A549 (cell line): ENCODE data around the gene OR6C76. TPM values are rescaled to one million over a fixed set of nuclear protein-coding genes. Genes with fewer than 3 reads are reported as not detected.

Source experiments
- ATAC-seq, 2 experiments: fragments of 200-7000 bp in 1 of 2; fragments of >200 bp in 1 of 2; cut with Nextera tagmentation in 1 of 2; cut with Tn5 transposase in 1 of 2; 3 replicates each; pipeline versions ENCODE4 v1.8.0 to v1.9.1; 2018 to 2020; ENCODE audit warnings: mild to moderate bottlenecking in 1 of 2, moderate library complexity in 1 of 2
- CTCF ChIA-PET: fragments of 300-600 bp; sonication (Branson Sonifier 250); formaldehyde crosslinking; extraction: SDS; loops from one replicate; lab custom pipeline; 2021; ENCODE audit warnings: antibody characterized with exemption, inconsistent platforms; lab: Yijun Ruan, JAX
- POLR2A ChIA-PET: fragments of 350-600 bp; formaldehyde crosslinking; extraction: SDS; loops from one replicate; lab custom pipeline; 2021; ENCODE audit warnings: antibody characterized with exemption, inconsistent platforms; lab: Yijun Ruan, JAX
- DNase-seq, 2 experiments: peaks; one replicate each; pipeline versions ENCODE4 v3.0.0 to v3.0.0-alpha.2; 2011 to 2016; ENCODE audit warnings: low read depth in 1 of 2, low spot score in 1 of 2
- FAIRE-seq: peaks from 2 replicates; lab custom pipeline; 2011; peaks lifted over from hg19 to GRCh38; lab: Jason Lieb, UNC
- H3K27ac ChIP-seq, 2 experiments: fragments of >200 bp; sonication (Bioruptor Twin); formaldehyde crosslinking; 3 replicates each; pipeline ENCODE4 v1.5.1; 2016 to 2017
- H3K4me1 ChIP-seq: fragments of >200 bp; sonication (Bioruptor Twin); formaldehyde crosslinking; 3 replicates; pipeline ENCODE4 v1.6.1; 2016
- H3K4me2 ChIP-seq: fragments of >200 bp; sonication (Bioruptor Twin); formaldehyde crosslinking; 3 replicates; pipeline ENCODE4 v1.6.1; 2016
- H3K4me3 ChIP-seq: fragments of >200 bp; sonication (Bioruptor Twin); formaldehyde crosslinking; 3 replicates; pipeline ENCODE4 v1.5.1; 2016
- H3K9me3 ChIP-seq: fragments of >200 bp; sonication (Bioruptor Twin); formaldehyde crosslinking; 3 replicates; pipeline ENCODE4 v1.6.1; 2016
- CBX2 ChIP-seq: fragments of 200-600 bp; sonication (generic); IDR thresholded peaks from 2 replicates; pipeline ENCODE4 v1.6.1; 2016; ENCODE audit warnings: low read depth, mild to moderate bottlenecking, borderline replicate concordance
- CEBPB ChIP-seq, 2 experiments: fragments of >200 bp in 1 of 2; sonication (Bioruptor Twin) in 1 of 2; formaldehyde crosslinking in 1 of 2; IDR thresholded peaks; 2 replicates each; pipeline ENCODE4 v1.6.1; 2012 to 2016
- CHD4 ChIP-seq: fragments of 200-600 bp; sonication (generic); IDR thresholded peaks from 2 replicates; pipeline ENCODE4 v1.6.1; 2016; ENCODE audit warnings: antibody characterized with exemption, mild to moderate bottlenecking, borderline replicate concordance
- EHF ChIP-seq: fragments of 250-450 bp; sonication (Bioruptor Pico); IDR thresholded peaks from 2 replicates; pipeline ENCODE4 v1.5.0; 2020; ENCODE audit warnings: mild to moderate bottlenecking
- EP300 ChIP-seq, 2 experiments: fragments of >200 bp; sonication (Bioruptor Twin); formaldehyde crosslinking; IDR thresholded peaks; 2 replicates in 1 of 2; 3 replicates in 1 of 2; pipeline ENCODE4 v1.6.1; 2016 to 2017
- FOXS1 ChIP-seq: fragments of 250-450 bp; sonication (Bioruptor Pico); IDR thresholded peaks from 2 replicates; pipeline ENCODE4 v1.5.0; 2020; ENCODE audit warnings: mild to moderate bottlenecking, moderate library complexity
- JUN ChIP-seq, 2 experiments: fragments of >200 bp; sonication (Bioruptor Twin); formaldehyde crosslinking; IDR thresholded peaks; 2 replicates in 1 of 2; 3 replicates in 1 of 2; pipeline ENCODE4 v1.6.1; 2016 to 2017
- KDM5A ChIP-seq: fragments of 200-600 bp; sonication (generic); IDR thresholded peaks from 2 replicates; pipeline ENCODE4 v1.6.1; 2016; ENCODE audit warnings: antibody characterized with exemption, mild to moderate bottlenecking
- MAFK ChIP-seq: fragments of 450-650 bp; IDR thresholded peaks from 2 replicates; pipeline ENCODE4 v1.6.1; 2014; ENCODE audit not compliant: partially characterized antibody
- MYC ChIP-seq: IDR thresholded peaks from 2 replicates; pipeline ENCODE4 v1.6.1; 2012; ENCODE audit warnings: mild to moderate bottlenecking, inconsistent platforms, low read length, improper control_type of control experiment, borderline replicate concordance
- NFE2L2 ChIP-seq: fragments of 150-350 bp; conservative IDR thresholded peaks from 2 replicates; pipeline ENCODE4 v1.6.1; 2014; ENCODE audit warnings: low read length
- NR3C1 ChIP-seq: fragments of >200 bp; sonication (Bioruptor Twin); formaldehyde crosslinking; IDR thresholded peaks from 3 replicates; pipeline ENCODE4 v1.6.1; 2017
- PHF8 ChIP-seq: fragments of 200-600 bp; sonication (generic); IDR thresholded peaks from 2 replicates; pipeline ENCODE4 v1.6.1; 2016; ENCODE audit warnings: low read depth, mild to moderate bottlenecking, antibody characterized with exemption, moderate library complexity, borderline replicate concordance
- POLR2A ChIP-seq: IDR thresholded peaks from 2 replicates; pipeline ENCODE4 v1.6.1; 2012; ENCODE audit warnings: mild to moderate bottlenecking, low read length
- RAD21 ChIP-seq, 2 experiments: fragments of >200 bp in 1 of 2; sonication (Bioruptor Twin) in 1 of 2; formaldehyde crosslinking in 1 of 2; IDR thresholded peaks in 1 of 2; conservative IDR thresholded peaks in 1 of 2; 2 replicates in 1 of 2; 3 replicates in 1 of 2; pipeline ENCODE4 v1.6.1; 2012 to 2018; ENCODE audit warnings: inconsistent platforms in 1 of 2
- RCOR1 ChIP-seq: fragments of 150-350 bp; IDR thresholded peaks from 2 replicates; pipeline ENCODE4 v1.6.1; 2014; ENCODE audit warnings: antibody characterized with exemption, low read length, low read depth
- TFCP2L1 ChIP-seq: fragments of 250-450 bp; sonication (Bioruptor Pico); IDR thresholded peaks from 2 replicates; pipeline ENCODE4 v1.5.0; 2021; ENCODE audit warnings: mild to moderate bottlenecking
- TP53 ChIP-seq: fragments of 250-450 bp; sonication (Bioruptor Pico); IDR thresholded peaks from 2 replicates; pipeline ENCODE4 v1.5.0; 2021; ENCODE audit warnings: mild to moderate bottlenecking, moderate library complexity
- ZC3H11A ChIP-seq: fragments of 450-650 bp; IDR thresholded peaks from 2 replicates; pipeline ENCODE4 v1.6.1; 2014; ENCODE audit warnings: antibody characterized with exemption, mild to moderate bottlenecking
- ZNF302 ChIP-seq: fragments of 250-450 bp; sonication (Bioruptor Pico); IDR thresholded peaks from 2 replicates; pipeline ENCODE4 v1.9.0; 2021; ENCODE audit warnings: inconsistent platforms, mild to moderate bottlenecking, moderate library complexity
- WGBS: methylation state at CpG from one replicate; pipeline ENCODE4 v1.1.6; 2017; ENCODE audit errors: missing lambda C conversion rate; 5-methylcytosine and 5-hydroxymethylcytosine counted together
- polyA minus RNA-seq: library from RNA; depleted of rRNA, polyadenylated mRNA; stranded (reverse); fragments of >200 nt; gene quantifications from 2 replicates; pipeline ENCODE4 v1.2.3, GENCODE V29; 2011; rRNA and poly(A)+ RNA removed
- polyA plus RNA-seq, 4 experiments: library from polyadenylated mRNA; depleted of rRNA in 3 of 4; stranded (reverse); fragments of >200 nt; fragmentation: RNase III in 1 of 4; extraction: RNeasy Plus Mini Kit Qiagen cat#74134 plus additional on column Dnase treatment in 1 of 4; gene quantifications; 2 replicates in 3 of 4; 3 replicates in 1 of 4; pipeline ENCODE4 v1.2.3, GENCODE V29; 2011 to 2017
- TF ChIP-seq, protein P1 (sequence below): IDR thresholded peaks from 2 replicates; pipeline ENCODE4 v1.6.1; 2012
- TF ChIP-seq, protein P2 (sequence below): fragments of 150-350 bp; IDR thresholded peaks from 2 replicates; pipeline ENCODE4 v1.6.1; 2014; ENCODE audit warnings: low read depth, mild to moderate bottlenecking, low read length

OR6C76 gene
- polyA plus RNA-seq (2011; rRNA removed) (not detected in 2 replicates), polyA plus RNA-seq (2017; fragmentation: RNase III; extraction: RNeasy Plus Mini Kit Qiagen cat#74134 plus additional on column Dnase treatment) (not detected in 3 replicates), polyA minus RNA-seq (not detected in 2 replicates)
- polyA plus RNA-seq (2012; cell fraction: cytosol; rRNA removed) = not detected in 2 replicates
- not detected in 2 replicates for polyA plus RNA-seq (2012; cell fraction: nucleus; rRNA removed)

DNA sequence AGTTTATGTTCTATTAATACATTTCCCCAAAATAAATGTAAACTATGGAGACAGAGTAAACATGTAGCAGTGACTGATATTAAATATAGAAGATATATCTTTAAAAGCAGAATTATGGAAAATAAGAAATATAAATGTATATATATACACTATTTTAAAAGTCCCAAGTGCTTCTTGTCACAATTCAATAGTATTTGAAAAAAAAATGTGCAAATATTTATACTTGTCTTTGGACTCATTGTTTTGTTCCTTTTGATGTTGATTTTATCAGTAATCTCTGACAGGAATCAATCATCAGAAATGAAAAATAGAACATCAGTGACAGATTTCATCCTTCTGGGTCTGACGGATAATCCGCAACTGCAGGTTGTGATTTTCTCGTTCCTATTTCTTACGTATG is at the start of gene OR6C76:
Gene OR6C76 (plus strand): TSS at position 301 of the 400 bp plus-strand sequence. CDS start 0 bp downstream, at position 301.
- ChIA-PET CTCF (interaction anchor here (0.7 kb wide), 1 partner anchor 40 kb away, joined by 3 read pairs; no protein-coding TSS in a partner anchor), POLR2A (no interaction called here)
- no peak within 1 kb of the TSS for H3K27ac ChIP-seq
- DNase-seq (no peak), ATAC-seq (no peak), FAIRE-seq (no peak)
- 69% methylated on average over 4 of the region's 4 CpGs for WGBS
- H3K4me3 ChIP-seq = no peak within 1 kb of the TSS
- TF ChIP-seq TP53 (CRISPR knock-in tag) (no peak), PHF8 (no peak), MYC (no peak), CEBPB (IDR thresholded peaks at IDR 0.05) (no peak), NFE2L2 (no peak)
- H3K4me1 ChIP-seq = no peaks in the 10 kb centered on the region
- H3K4me2 ChIP-seq = no peak within 1 kb of the TSS
- no peaks in the 10 kb centered on the region for H3K9me3 ChIP-seq

DNA sequence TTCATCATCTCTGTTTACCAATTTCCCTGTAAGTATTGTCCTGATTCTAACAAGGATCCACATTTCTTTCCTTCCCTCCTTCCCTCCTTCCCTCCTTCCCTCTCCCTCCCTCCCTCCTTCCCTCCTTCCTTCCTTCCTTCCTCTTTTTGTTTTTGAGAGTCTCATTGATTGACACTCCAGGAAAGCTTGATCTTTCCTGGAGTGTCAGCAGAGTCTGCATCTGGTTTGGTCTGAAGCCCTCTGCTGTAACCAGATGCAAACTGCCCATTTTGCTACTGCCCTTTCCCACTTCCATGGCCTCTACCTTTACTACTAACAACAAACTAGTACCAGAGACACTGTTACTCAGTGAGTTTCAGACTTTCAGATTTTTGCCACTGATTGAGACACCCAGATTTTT is 40.2 kb upstream of the OR6C76 start:
- TF ChIP-seq TP53 (CRISPR knock-in tag) (no peak), POLR2A (no peak), MAFK (no peak), EHF (no peak), EP300 (IDR thresholded peaks at IDR 0.05) (no peak), CHD4 (no peak), RAD21 (conservative IDR thresholded peaks at IDR 0.05 in 1 of 2, IDR thresholded peaks at IDR 0.05 in 1 of 2) (no peak), TFCP2L1 (CRISPR knock-in tag) (no peak), KDM5A (no peak), NR3C1 (no peak), CBX2 (no peak), ZNF302 (CRISPR knock-in tag) (no peak)
- TF ChIP-seq, protein P1, sequence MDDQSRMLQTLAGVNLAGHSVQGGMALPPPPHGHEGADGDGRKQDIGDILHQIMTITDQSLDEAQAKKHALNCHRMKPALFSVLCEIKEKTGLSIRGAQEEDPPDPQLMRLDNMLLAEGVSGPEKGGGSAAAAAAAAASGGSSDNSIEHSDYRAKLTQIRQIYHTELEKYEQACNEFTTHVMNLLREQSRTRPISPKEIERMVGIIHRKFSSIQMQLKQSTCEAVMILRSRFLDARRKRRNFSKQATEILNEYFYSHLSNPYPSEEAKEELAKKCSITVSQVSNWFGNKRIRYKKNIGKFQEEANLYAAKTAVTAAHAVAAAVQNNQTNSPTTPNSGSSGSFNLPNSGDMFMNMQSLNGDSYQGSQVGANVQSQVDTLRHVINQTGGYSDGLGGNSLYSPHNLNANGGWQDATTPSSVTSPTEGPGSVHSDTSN = no peak
- Histone ChIP-seq H3K9me3 (no peaks in the 10 kb centered on the region), H3K4me1 (no peaks in the 10 kb centered on the region), H3K4me2 (no peak overlapping the region), H3K27ac (no peak overlapping the region), H3K4me3 (no peak overlapping the region)
- CTCF ChIA-PET = interaction anchor here (1.2 kb wide), 1 partner anchor 17 kb away, joined by 3 read pairs; no protein-coding TSS in a partner anchor
- FAIRE-seq = no peak
- POLR2A ChIA-PET = no interaction called here
- ATAC-seq = peak; percentile 39 to 53; a peak in 2 of 6 replicates
- DNase-seq = no peak

DNA sequence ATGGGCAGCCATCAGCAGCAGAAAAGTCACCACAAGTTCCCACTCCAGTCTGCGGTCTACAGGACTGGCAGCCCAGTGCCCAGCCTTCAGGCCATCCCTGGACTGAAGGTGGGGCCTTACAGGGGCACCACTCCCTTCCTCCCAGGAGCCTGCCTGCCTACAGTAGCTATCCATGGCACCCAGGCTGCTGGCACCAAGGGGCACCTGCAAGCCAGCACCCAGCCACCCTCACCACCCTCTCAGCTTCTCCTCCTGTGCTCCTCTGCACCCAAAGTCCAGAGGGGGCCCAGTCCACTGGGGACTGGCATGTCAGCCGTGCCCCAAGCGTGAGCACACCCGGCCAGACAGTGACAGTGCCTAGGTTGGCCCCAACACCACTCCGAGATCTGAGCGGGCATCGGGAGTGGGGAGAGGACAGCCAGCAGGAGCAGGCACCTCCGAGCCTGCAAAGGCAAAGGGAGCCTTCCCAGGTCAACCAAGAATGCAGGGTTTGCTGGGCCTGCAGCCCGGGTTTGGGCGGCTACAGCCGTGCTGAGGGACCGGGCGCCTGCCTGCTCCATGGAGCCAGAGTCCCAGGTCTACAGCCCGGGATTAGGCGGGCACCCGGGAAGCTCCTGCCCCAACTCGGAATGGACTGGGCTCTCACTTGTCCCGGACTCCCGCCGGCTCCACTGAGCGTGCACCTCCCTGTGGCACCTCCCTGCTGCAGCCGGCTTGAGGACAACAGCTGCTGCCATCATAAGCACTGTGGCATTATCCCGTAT is 33.8 kb upstream of the OR6C76 start:
- no peaks in the 10 kb centered on the region for H3K9me3 ChIP-seq
- no peak for TF ChIP-seq JUN (IDR thresholded peaks at IDR 0.05)
- TF ChIP-seq NFE2L2 = no peak
- no peak for TF ChIP-seq TFCP2L1 (CRISPR knock-in tag)
- TF ChIP-seq FOXS1 (CRISPR knock-in tag) = no peak
- no peak for TF ChIP-seq RCOR1
- TF ChIP-seq, protein P2, sequence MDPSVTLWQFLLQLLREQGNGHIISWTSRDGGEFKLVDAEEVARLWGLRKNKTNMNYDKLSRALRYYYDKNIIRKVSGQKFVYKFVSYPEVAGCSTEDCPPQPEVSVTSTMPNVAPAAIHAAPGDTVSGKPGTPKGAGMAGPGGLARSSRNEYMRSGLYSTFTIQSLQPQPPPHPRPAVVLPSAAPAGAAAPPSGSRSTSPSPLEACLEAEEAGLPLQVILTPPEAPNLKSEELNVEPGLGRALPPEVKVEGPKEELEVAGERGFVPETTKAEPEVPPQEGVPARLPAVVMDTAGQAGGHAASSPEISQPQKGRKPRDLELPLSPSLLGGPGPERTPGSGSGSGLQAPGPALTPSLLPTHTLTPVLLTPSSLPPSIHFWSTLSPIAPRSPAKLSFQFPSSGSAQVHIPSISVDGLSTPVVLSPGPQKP = no peak
- TF ChIP-seq MYC = no peak
- no peak for TF ChIP-seq ZC3H11A
- no peak for TF ChIP-seq TP53 (CRISPR knock-in tag)
- TF ChIP-seq MAFK = no peak
- 63% methylated on average over 15 of the region's 23 CpGs for WGBS
- CTCF ChIA-PET = interaction anchor here (1.4 kb wide), 1 partner anchor 9 kb away, joined by 3 read pairs; no protein-coding TSS in a partner anchor
- POLR2A ChIA-PET = no interaction called here
- FAIRE-seq (no peak), ATAC-seq (peak in 1 of 2 experiments; percentile 30; a peak in 4 of 6 replicates), DNase-seq (no peak)
- no peak overlapping the region for H3K4me3 ChIP-seq
- no peaks in the 10 kb centered on the region for H3K4me1 ChIP-seq
- H3K27ac ChIP-seq = no peak overlapping the region
- H3K4me2 ChIP-seq = no peak overlapping the region
